Endothelial cell of umbilical vein (primary cell): ENCODE measurements around the gene HDAC4. TPM values are rescaled to one million over a fixed set of nuclear protein-coding genes. Genes with fewer than 3 reads are reported as not detected.

Experiments
- BruUV-seq: library from RNA; stranded (reverse); fragments of 400-500 nt; replicated peaks from 2 replicates; lab custom pipeline; 2021; lab: Mats Ljungman, UMichigan
- CTCF ChIA-PET: fragments of 300-600, 350-600 bp; sonication (Branson Sonifier 250); formaldehyde crosslinking; loops from one replicate; lab custom pipeline; 2021; ENCODE audit warnings: antibody characterized with exemption, inconsistent platforms; lab: Charles Lee
- POLR2A ChIA-PET: fragments of 300-600, 350-600 bp; sonication (Branson Sonifier 250); formaldehyde crosslinking; loops from one replicate; lab custom pipeline; 2021; ENCODE audit warnings: antibody characterized with exemption, inconsistent platforms; lab: Charles Lee
- DNase-seq: peaks from one replicate; pipeline ENCODE4 v3.0.0-alpha.2; 2011; ENCODE audit warnings: low read depth, low spot score
- FAIRE-seq: peaks from 2 replicates; lab custom pipeline; 2011; peaks lifted over from hg19 to GRCh38; lab: Jason Lieb, UNC
- H2AFZ ChIP-seq: 2 replicates; pipeline ENCODE4 v1.6.0; 2012; ENCODE audit warnings: low read depth, low read length, control low read depth, inconsistent platforms
- H3K27ac ChIP-seq: 2 replicates; pipeline ENCODE4 v1.5.1; 2011; ENCODE audit warnings: low read depth, mild to moderate bottlenecking, control low read depth, low read length, moderate library complexity; ENCODE audit not compliant: insufficient read depth
- H3K27me3 ChIP-seq, 2 experiments: 2 replicates each; pipeline versions ENCODE4 v1.6.0 to v1.6.1; 2011; ENCODE audit warnings: low read length in 2 of 2, mixed read lengths in 1 of 2; ENCODE audit not compliant: control insufficient read depth in 2 of 2, insufficient read depth in 2 of 2
- H3K36me3 ChIP-seq, 2 experiments: 2 replicates in 1 of 2; 3 replicates in 1 of 2; pipeline ENCODE4 v1.5.1; 2011; ENCODE audit warnings: low read length in 2 of 2, mild to moderate bottlenecking in 1 of 2, moderate library complexity in 1 of 2; ENCODE audit not compliant: control insufficient read depth in 2 of 2, insufficient read depth in 2 of 2; ENCODE audit errors: extremely low read depth in 1 of 2
- H3K4me1 ChIP-seq: 3 replicates; pipeline ENCODE4 v1.5.1; 2011; ENCODE audit warnings: mild to moderate bottlenecking, low read length; ENCODE audit not compliant: control insufficient read depth, insufficient read depth; ENCODE audit errors: extremely low read depth
- H3K4me2 ChIP-seq: 2 replicates; pipeline ENCODE4 v1.6.1; 2011; ENCODE audit warnings: low read length, control low read depth, mixed read lengths; ENCODE audit not compliant: insufficient read depth
- H3K4me3 ChIP-seq, 3 experiments: fragments of 200-600 bp in 1 of 3; sonication (generic), shearing (Covaris generic) in 1 of 3; replicated peaks in 1 of 3; 2 replicates each; pipeline ENCODE4 v1.5.1; 2011 to 2016; ENCODE audit warnings: control low read depth in 3 of 3, low read length in 3 of 3, mild to moderate bottlenecking in 2 of 3, inconsistent platforms in 1 of 3, low read depth in 1 of 3, moderate library complexity in 1 of 3; ENCODE audit not compliant: insufficient read depth in 1 of 3
- H3K79me2 ChIP-seq: 2 replicates; pipeline ENCODE4 v1.6.0; 2012; ENCODE audit warnings: low read length, inconsistent platforms; ENCODE audit not compliant: control insufficient read depth, insufficient read depth
- H3K9ac ChIP-seq: replicated peaks from 2 replicates; pipeline ENCODE3; 2011; ENCODE audit warnings: low read length, control low read depth; ENCODE audit not compliant: insufficient read depth; ENCODE audit errors: extremely low read depth
- H3K9me1 ChIP-seq: replicated peaks from 3 replicates; pipeline ENCODE4 v1.6.0; 2011; ENCODE audit warnings: mild to moderate bottlenecking, low read length; ENCODE audit not compliant: control insufficient read depth, insufficient read depth; ENCODE audit errors: extremely low read depth
- H3K9me3 ChIP-seq: replicated peaks from 2 replicates; pipeline ENCODE4 v1.5.1; 2012; ENCODE audit warnings: low read length, inconsistent platforms; ENCODE audit not compliant: control insufficient read depth, insufficient read depth
- H4K20me1 ChIP-seq: replicated peaks from 2 replicates; pipeline ENCODE3; 2011; ENCODE audit warnings: mild to moderate bottlenecking, low read length; ENCODE audit not compliant: control insufficient read depth, insufficient read depth; ENCODE audit errors: extremely low read depth
- EZH2 ChIP-seq: IDR thresholded peaks from 2 replicates; pipeline ENCODE4 v1.6.1; 2012; ENCODE audit warnings: borderline replicate concordance, low read depth, mild to moderate bottlenecking, moderate library complexity, low read length, inconsistent platforms; ENCODE audit not compliant: severe bottlenecking
- FOS ChIP-seq: IDR thresholded peaks from 2 replicates; pipeline ENCODE4 v1.6.1; 2011; ENCODE audit warnings: mild to moderate bottlenecking, low read length, moderate library complexity, borderline replicate concordance; ENCODE audit not compliant: insufficient read depth
- GATA2 ChIP-seq: IDR thresholded peaks from 2 replicates; pipeline ENCODE4 v1.7.0; 2011; ENCODE audit warnings: low read depth, mild to moderate bottlenecking, moderate library complexity, mixed read lengths, low read length; ENCODE audit not compliant: insufficient read length, insufficient read depth
- MYC ChIP-seq: IDR thresholded peaks from one replicate; pipeline ENCODE4 v1.6.1; 2011; ENCODE audit warnings: mild to moderate bottlenecking, low read depth, low read length
- POLR2A ChIP-seq: IDR thresholded peaks from 2 replicates; pipeline ENCODE4 v1.6.1; 2012; ENCODE audit warnings: low read depth, mild to moderate bottlenecking, control low read depth, low read length
- dilution Hi-C: fragments of 300-500 bp; cut with MboI; formaldehyde crosslinking; loops from one replicate; pipeline ENCODE4 v1.15.0; 2019; ENCODE audit warnings: low sequenced_read_pairs; ENCODE audit not compliant: extremely low pct_ligation_motif_present
- intact Hi-C: fragments of 100-400 bp; cut with micrococcal nuclease; formaldehyde crosslinking; loops from one replicate; pipeline ENCODE4 v1.10.0; 2022
- polyA plus RNA-seq, 4 experiments: library from polyadenylated mRNA; depleted of rRNA in 3 of 4; stranded (reverse) in 3 of 4; unstranded in 1 of 4; fragments of >200 nt; gene quantifications; 2 replicates each; pipeline versions ENCODE4 v1.2.1 to v1.2.3, GENCODE V29; 2011 to 2012; ENCODE audit warnings: missing spikeins in 1 of 4
- total RNA-seq: library from RNA; stranded (reverse); gene quantifications from 2 replicates; pipeline ENCODE4 v1.2.3, GENCODE V29; 2021

HDAC4 gene
- total and polyA plus RNA-seq, 2 donors (not counting 3 experiments of a cell fraction or from before 2014, with no cell fraction given) = 13.4 to 33.0 TPM

GRCh38 chr2:239058766-239059165 lies 342.1 kb downstream of the HDAC4 start:
- POLR2A ChIA-PET = no interaction called here
- dilution Hi-C loops = no loop called here

GRCh38 chr2:239057533-239057932 lies 343.3 kb downstream of the HDAC4 start:
- no peaks in the 10 kb centered on the region for H3K27me3 ChIP-seq
- dilution Hi-C loops = no loop called here
- H3K4me2 ChIP-seq = no peak overlapping the region
- no TSS peak for BruUV-seq
- H2AFZ ChIP-seq = no peak overlapping the region
- no peaks in the 10 kb centered on the region for H3K9me3 ChIP-seq
- H3K4me3 ChIP-seq = no peak overlapping the region
- H3K27ac ChIP-seq = no peak overlapping the region
- no peaks in the 10 kb centered on the region for H4K20me1 ChIP-seq
- H3K9me1 ChIP-seq = no peaks in the 10 kb centered on the region
- ChIA-PET CTCF (no interaction called here), POLR2A (no interaction called here)
- intact Hi-C loops = no loop called here
- no peaks in the 10 kb centered on the region for H3K79me2 ChIP-seq
- H3K4me1 ChIP-seq = peaks cover 5% of the 10 kb centered on the region
- TF ChIP-seq EZH2 = no peak
- TF ChIP-seq GATA2 = peak; percentile 44
- TF ChIP-seq POLR2A = no peak
- TF ChIP-seq FOS = no peak
- peaks cover 0 to 3% of the 10 kb centered on the region in 2 experiments for H3K36me3 ChIP-seq
- DNase-seq = peak; percentile 6
- FAIRE-seq = peak; percentile 47
- H3K9ac ChIP-seq = no peak overlapping the region

More at GRCh38 chr2:239058766-239059165, 342.1 kb downstream of the HDAC4 start:
- no peak overlapping the region for H3K4me3 ChIP-seq
- intact Hi-C loops = no loop called here
- H3K9ac ChIP-seq = no peak overlapping the region
- TF ChIP-seq MYC = no peak
- TF ChIP-seq EZH2 = no peak
- TF ChIP-seq POLR2A = no peak
- TF ChIP-seq GATA2 = no peak
- BruUV-seq = no TSS peak
- no peaks in the 10 kb centered on the region for H4K20me1 ChIP-seq
- no peaks in the 10 kb centered on the region for H3K9me1 ChIP-seq
- H3K27ac ChIP-seq = no peak overlapping the region
- DNase-seq (no peak), FAIRE-seq (no peak)
- no peak overlapping the region for H3K4me2 ChIP-seq
- H3K27me3 ChIP-seq = no peaks in the 10 kb centered on the region
- H2AFZ ChIP-seq = no peak overlapping the region
- no peaks in the 10 kb centered on the region for H3K79me2 ChIP-seq
- CTCF ChIA-PET = no interaction called here
- H3K36me3 ChIP-seq = no peaks in the 10 kb centered on the region
- peaks cover 5% of the 10 kb centered on the region for H3K4me1 ChIP-seq
- no peaks in the 10 kb centered on the region for H3K9me3 ChIP-seq
